AG09309 (cell line): ENCODE measurements around the gene PTPN4.

Experiments used
- DNase-seq: peaks from one replicate; pipeline ENCODE4 v3.0.0-alpha.2; 2010; ENCODE audit warnings: low read depth
- H3K4me3 ChIP-seq: 2 replicates; pipeline ENCODE4 v1.5.1; 2011; ENCODE audit warnings: mild to moderate bottlenecking, low read depth, low read length, moderate library complexity; ENCODE audit not compliant: control insufficient read depth
- CTCF ChIP-seq: IDR thresholded peaks from 2 replicates; pipeline ENCODE4 v1.5.1; 2011; ENCODE audit warnings: mild to moderate bottlenecking, low read depth, low read length, inconsistent platforms; ENCODE audit not compliant: insufficient read depth, control insufficient read depth; ENCODE audit errors: missing control alignments

Gene PTPN4

GRCh38 chr2:119897736-119898395, 138.1 kb downstream of the PTPN4 start:
- no peak for TF ChIP-seq CTCF
- DNase-seq: peak; percentile 2
- H3K4me3 ChIP-seq: no peak overlapping the region

- no peak overlapping the region for H3K4me3 ChIP-seq
- no peak for TF ChIP-seq CTCF
- no peak for DNase-seq
These were observed 141.3 kb downstream of the PTPN4 start for GRCh38 chr2:119901013-119901412.

- DNase-seq: no peak
- no peak overlapping the region for H3K4me3 ChIP-seq
These were observed 150.8 kb downstream of the PTPN4 start for GRCh38 chr2:119910566-119910965.

GRCh38 chr2:119914266-119914665, 154.5 kb downstream of the PTPN4 start:
- H3K4me3 ChIP-seq: no peak overlapping the region
- DNase-seq: no peak
- TF ChIP-seq CTCF: no peak

More at GRCh38 chr2:119910566-119910965, 150.8 kb downstream of the PTPN4 start:
- no peak for TF ChIP-seq CTCF

- no peak for TF ChIP-seq CTCF
- no peak for DNase-seq
- H3K4me3 ChIP-seq: no peak overlapping the region
These were observed 162.1 kb downstream of the PTPN4 start for GRCh38 chr2:119921825-119922224.

GRCh38 chr2:119922699-119923098, 163.0 kb downstream of the PTPN4 start:
- no peak overlapping the region for H3K4me3 ChIP-seq
- no peak for TF ChIP-seq CTCF
- DNase-seq: no peak
